ENCODE results near the gene BIRC6.

- TF ChIP-seq CTCF (IDR thresholded peaks at IDR 0.05) = no peak
- TF ChIP-seq EZH2 (IDR thresholded peaks at IDR 0.05; ENCODE audit: borderline replicate concordance, insufficient read depth, low read depth, low read length, poor library complexity, severe bottlenecking) = no peak
Measured at GRCh38 chr2:32668254-32668653, 311.4 kb downstream of the BIRC6 start.
